ENCODE results near the gene DOK4. TPM values are rescaled to one million over a fixed set of nuclear protein-coding genes. Genes with fewer than 3 reads are reported as not detected.
A peak's percentile ranks its signal among the peaks of the same experiment; 100 is the strongest.

The DOK4 gene
- total RNA-seq, 1 donor from 2014 or later = 35.3 TPM

GRCh38 chr16:57424583-57424982 lies 61.7 kb downstream of the DOK4 start:
- TF ChIP-seq, protein P1, sequence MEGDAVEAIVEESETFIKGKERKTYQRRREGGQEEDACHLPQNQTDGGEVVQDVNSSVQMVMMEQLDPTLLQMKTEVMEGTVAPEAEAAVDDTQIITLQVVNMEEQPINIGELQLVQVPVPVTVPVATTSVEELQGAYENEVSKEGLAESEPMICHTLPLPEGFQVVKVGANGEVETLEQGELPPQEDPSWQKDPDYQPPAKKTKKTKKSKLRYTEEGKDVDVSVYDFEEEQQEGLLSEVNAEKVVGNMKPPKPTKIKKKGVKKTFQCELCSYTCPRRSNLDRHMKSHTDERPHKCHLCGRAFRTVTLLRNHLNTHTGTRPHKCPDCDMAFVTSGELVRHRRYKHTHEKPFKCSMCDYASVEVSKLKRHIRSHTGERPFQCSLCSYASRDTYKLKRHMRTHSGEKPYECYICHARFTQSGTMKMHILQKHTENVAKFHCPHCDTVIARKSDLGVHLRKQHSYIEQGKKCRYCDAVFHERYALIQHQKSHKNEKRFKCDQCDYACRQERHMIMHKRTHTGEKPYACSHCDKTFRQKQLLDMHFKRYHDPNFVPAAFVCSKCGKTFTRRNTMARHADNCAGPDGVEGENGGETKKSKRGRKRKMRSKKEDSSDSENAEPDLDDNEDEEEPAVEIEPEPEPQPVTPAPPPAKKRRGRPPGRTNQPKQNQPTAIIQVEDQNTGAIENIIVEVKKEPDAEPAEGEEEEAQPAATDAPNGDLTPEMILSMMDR (conservative IDR thresholded peaks at IDR 0.05; ENCODE audit: low read depth, low read length) = no peak
- no peak overlapping the region for H3K4me3 ChIP-seq (ENCODE audit: low read depth, low read length)
- DNase-seq (ENCODE audit: low read depth) = no peak

DNA sequence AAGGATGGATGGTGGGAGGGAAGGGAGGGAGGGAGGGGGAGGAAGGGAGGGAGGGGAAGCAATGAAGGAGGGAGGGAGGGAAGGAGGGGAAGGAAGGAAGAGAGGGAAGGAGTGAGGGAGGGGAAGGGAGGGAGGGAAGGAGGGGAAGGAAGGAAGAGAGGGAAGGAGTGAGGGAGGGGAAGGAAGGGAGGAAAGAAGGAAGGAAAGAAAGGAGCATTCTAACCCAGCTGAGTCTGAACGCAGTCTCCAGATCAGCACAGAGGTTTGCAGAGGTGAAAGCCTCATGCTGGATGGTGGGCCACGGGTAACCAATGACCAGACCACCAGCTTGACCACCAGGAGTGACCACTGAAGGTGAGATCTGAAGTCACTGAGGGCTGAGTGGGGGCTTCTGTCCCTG lies 63.1 kb downstream of the DOK4 start:
- no peak for DNase-seq (ENCODE audit: low read depth)
- no peak overlapping the region for H3K4me3 ChIP-seq (ENCODE audit: low read depth, low read length)
- TF ChIP-seq, protein P1 (conservative IDR thresholded peaks at IDR 0.05; ENCODE audit: low read depth, low read length) = no peak

DNA sequence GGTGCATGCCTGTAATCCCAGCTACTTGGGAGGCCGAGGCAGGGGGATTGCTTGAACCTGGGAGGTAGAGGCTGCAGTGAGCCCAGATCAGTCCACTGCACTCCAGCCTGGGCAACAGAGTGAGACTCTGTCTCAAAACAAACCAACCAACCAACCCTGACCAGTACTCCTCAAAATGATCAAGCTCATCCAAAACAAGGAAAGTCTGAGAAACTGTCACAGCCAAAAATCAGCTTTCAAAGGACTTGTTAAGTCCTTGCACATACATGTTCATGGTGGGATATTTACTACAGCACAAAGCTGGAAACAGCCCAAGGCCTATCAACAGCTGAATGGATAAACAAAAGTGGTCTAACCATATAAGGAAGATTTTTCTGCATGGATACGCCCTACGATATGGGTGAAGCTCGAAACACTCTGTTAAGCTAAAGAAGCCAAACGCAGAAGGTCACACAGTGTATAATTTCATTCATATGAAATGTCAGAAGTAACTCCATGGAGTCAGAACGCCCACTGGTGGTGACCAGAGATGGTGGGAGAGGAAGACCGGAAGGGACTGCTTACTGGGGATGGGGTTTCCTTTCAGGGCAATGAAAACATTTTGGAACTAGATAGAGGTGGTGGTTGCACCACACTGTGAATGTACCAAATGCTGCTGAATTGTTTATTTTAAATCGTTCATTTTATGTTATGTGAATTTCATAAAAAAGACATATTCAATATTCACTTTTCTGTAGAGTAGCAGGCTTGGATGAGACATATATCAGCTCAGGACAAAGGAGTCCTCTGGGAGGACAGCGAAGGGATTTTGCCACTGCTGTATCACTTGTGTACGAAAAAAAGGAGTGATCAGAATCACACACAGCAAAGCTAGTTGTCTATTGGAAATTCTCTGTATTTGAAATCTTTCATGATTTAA lies 64.0 kb downstream of the DOK4 start:
- TF ChIP-seq, protein P1 (conservative IDR thresholded peaks at IDR 0.05; ENCODE audit: low read depth, low read length) = peak; percentile 76
- no peak overlapping the region for H3K4me3 ChIP-seq (ENCODE audit: low read depth, low read length)
- no peak for DNase-seq (ENCODE audit: low read depth)

Other genes starting within 250 kb of the DOK4 start
- gene ARL2BP, start 241.2 kb downstream of the DOK4 start, total RNA-seq = 44.6 and 55.7 TPM in 2 replicates
- gene PLLP, start 201.8 kb downstream of the DOK4 start, total RNA-seq = 2.5 and 6.1 TPM in 2 replicates
- not detected in 2 replicates for gene CCL22, start 127.7 kb downstream of the DOK4 start, total RNA-seq
- gene CX3CL1, start 114.0 kb downstream of the DOK4 start, total RNA-seq = 6.4 and 13.5 TPM in 2 replicates
- gene CCL17, start 81.7 kb downstream of the DOK4 start, total RNA-seq = not detected in 2 replicates
- gene CIAPIN1, start 39.1 kb downstream of the DOK4 start, total RNA-seq = 69.1 and 75.6 TPM in 2 replicates
- gene COQ9, start 39.0 kb downstream of the DOK4 start, total RNA-seq = 40.0 and 45.4 TPM in 2 replicates
- 64.5 and 140 TPM in 2 replicates for gene POLR2C, start 23.8 kb downstream of the DOK4 start, total RNA-seq
- 14.0 and 22.7 TPM in 2 replicates for gene CCDC102A, start 50.1 kb upstream of the DOK4 start, total RNA-seq
- 0.29 and 0.58 TPM in 2 replicates for gene ADGRG5, start 56.1 kb upstream of the DOK4 start, total RNA-seq
- gene ADGRG1, start 142.1 kb upstream of the DOK4 start, total RNA-seq = 33.9 and 101 TPM in 2 replicates
- gene ADGRG3, start 181.8 kb upstream of the DOK4 start, total RNA-seq = 0.06 TPM in 1 of 2 replicates, not detected in the other
- gene DRC7, start 208.3 kb upstream of the DOK4 start, total RNA-seq = not detected in 2 replicates
- gene KATNB1, start 249.3 kb upstream of the DOK4 start, total RNA-seq = 34.7 and 41.5 TPM in 2 replicates